ENCODE results near the gene RPS27.

The RPS27 gene

GRCh38 chr1:153951183-153951582 lies 39.4 kb upstream of the RPS27 start:
- no peak for TF ChIP-seq TSHZ2 (CRISPR knock-in tag; IDR thresholded peaks at IDR 0.05)
- TF ChIP-seq RARB (CRISPR knock-in tag; IDR thresholded peaks at IDR 0.05), result no peak
- no peak for TF ChIP-seq ZNF70 (CRISPR knock-in tag; IDR thresholded peaks at IDR 0.05)
- no peak for TF ChIP-seq ZFP30 (CRISPR knock-in tag; IDR thresholded peaks at IDR 0.05)
- no peak for ATAC-seq

- ATAC-seq, result no peak
- TF ChIP-seq BACH2 (CRISPR knock-in tag; IDR thresholded peaks at IDR 0.05; ENCODE audit: borderline replicate concordance), result no peak
- no peak for TF ChIP-seq SNAI2 (CRISPR knock-in tag; IDR thresholded peaks at IDR 0.05)
Observed at GRCh38 chr1:153951801-153952200, 38.8 kb upstream of the RPS27 start.

- ATAC-seq, result no peak
- TF ChIP-seq ZNF8 (CRISPR knock-in tag; IDR thresholded peaks at IDR 0.05) (no peak), ISL1 (CRISPR knock-in tag; IDR thresholded peaks at IDR 0.05) (no peak), CSDC2 (CRISPR knock-in tag; IDR thresholded peaks at IDR 0.05) (no peak), PPARA (CRISPR knock-in tag; IDR thresholded peaks at IDR 0.05; ENCODE audit: borderline replicate concordance) (no peak), GLIS3 (CRISPR knock-in tag; IDR thresholded peaks at IDR 0.05) (no peak), TSHZ2 (CRISPR knock-in tag; IDR thresholded peaks at IDR 0.05) (no peak), ARNTL (CRISPR knock-in tag; IDR thresholded peaks at IDR 0.05; ENCODE audit: borderline replicate concordance, low read depth) (no peak), OSR1 (CRISPR knock-in tag; IDR thresholded peaks at IDR 0.05) (no peak), PATZ1 (CRISPR knock-in tag; IDR thresholded peaks at IDR 0.05; ENCODE audit: borderline replicate concordance) (no peak)
Observed at GRCh38 chr1:153953859-153954365, 36.6 kb upstream of the RPS27 start.

GRCh38 chr1:153954826-153955225 lies 35.7 kb upstream of the RPS27 start:
- TF ChIP-seq ZFP3 (CRISPR knock-in tag; IDR thresholded peaks at IDR 0.05), result no peak
- TF ChIP-seq SNAI2 (CRISPR knock-in tag; IDR thresholded peaks at IDR 0.05), result no peak
- TF ChIP-seq ISL1 (CRISPR knock-in tag; IDR thresholded peaks at IDR 0.05), result no peak
- no peak for TF ChIP-seq CREB5 (CRISPR knock-in tag; IDR thresholded peaks at IDR 0.05; ENCODE audit: low read depth)
- no peak for TF ChIP-seq ZNF565 (CRISPR knock-in tag; conservative IDR thresholded peaks at IDR 0.05; ENCODE audit: low read depth)
- TF ChIP-seq ZFP30 (CRISPR knock-in tag; IDR thresholded peaks at IDR 0.05), result no peak
- TF ChIP-seq TSHZ2 (CRISPR knock-in tag; IDR thresholded peaks at IDR 0.05), result no peak
- TF ChIP-seq POU6F1 (CRISPR knock-in tag; IDR thresholded peaks at IDR 0.05; ENCODE audit: borderline replicate concordance, low read depth), result no peak
- no peak for TF ChIP-seq ZC3H10 (CRISPR knock-in tag; IDR thresholded peaks at IDR 0.05)
- no peak for TF ChIP-seq ZNF70 (CRISPR knock-in tag; IDR thresholded peaks at IDR 0.05)
- no peak for TF ChIP-seq GLIS3 (CRISPR knock-in tag; IDR thresholded peaks at IDR 0.05)
- no peak for TF ChIP-seq RARB (CRISPR knock-in tag; IDR thresholded peaks at IDR 0.05)
- no peak for TF ChIP-seq ESRRG (CRISPR knock-in tag; IDR thresholded peaks at IDR 0.05)
- TF ChIP-seq PPARA (CRISPR knock-in tag; IDR thresholded peaks at IDR 0.05; ENCODE audit: borderline replicate concordance), result no peak

More at GRCh38 chr1:153954826-153955225, 35.7 kb upstream of the RPS27 start:
- no peak for ATAC-seq
